Ascending aorta (tissue), 2 donors: ENCODE results near the gene NOD2. TPM values are rescaled to one million over a fixed set of nuclear protein-coding genes. Genes with fewer than 3 reads are reported as not detected.

Experiments
- DNase-seq, 2 donors: peaks; one replicate each; pipeline ENCODE4 v3.0.0-alpha.2; 2019; ENCODE audit warnings: low spot score in 2 of 2
- H3K27ac ChIP-seq, 2 donors: fragments of 200-600 bp; sonication (generic); one replicate each; pipeline ENCODE4 v1.5.1; 2016 to 2017; ENCODE audit warnings: mild to moderate bottlenecking in 1 of 2
- H3K27me3 ChIP-seq: fragments of 200-600 bp; sonication (generic); one replicate; pipeline ENCODE4 v1.5.1; 2017
- H3K36me3 ChIP-seq, 2 donors: fragments of 200-600 bp; sonication (generic); one replicate each; pipeline ENCODE4 v1.5.1; 2016
- H3K4me1 ChIP-seq, 2 donors: fragments of 200-600 bp; sonication (generic); one replicate each; pipeline ENCODE4 v1.5.1; 2016 to 2017; ENCODE audit warnings: mild to moderate bottlenecking in 1 of 2
- H3K4me3 ChIP-seq, 2 donors: fragments of 200-600 bp; sonication (generic); one replicate each; pipeline ENCODE4 v1.5.1; 2016 to 2017; ENCODE audit warnings: mild to moderate bottlenecking in 1 of 2
- H3K9me3 ChIP-seq, 2 donors: fragments of 200-600 bp; sonication (generic); one replicate each; pipeline ENCODE4 v1.5.1; 2016
- intact Hi-C: fragments of 100-400 bp; cut with DNase I; formaldehyde crosslinking; loops from one replicate; pipeline ENCODE4 v1.15.1; 2023
- total RNA-seq: library from RNA; depleted of rRNA; stranded (reverse); fragments of >200 nt; gene quantifications from one replicate; pipeline ENCODE4 v1.1.0, GENCODE V29; 2016
- TF ChIP-seq, protein P1 (sequence below), 3 experiments: fragments of 200-600 bp in 2 of 3; fragments of 450-650 bp in 1 of 3; sonication (generic) in 2 of 3; IDR thresholded peaks; one replicate each; pipeline ENCODE4 v1.5.1; 2016 to 2019; ENCODE audit warnings: antibody characterized with exemption in 3 of 3, mild to moderate bottlenecking in 1 of 3, moderate library complexity in 1 of 3

NOD2 gene
- total RNA-seq, 1 donor from 2014 or later, result 3.8 TPM

DNA sequence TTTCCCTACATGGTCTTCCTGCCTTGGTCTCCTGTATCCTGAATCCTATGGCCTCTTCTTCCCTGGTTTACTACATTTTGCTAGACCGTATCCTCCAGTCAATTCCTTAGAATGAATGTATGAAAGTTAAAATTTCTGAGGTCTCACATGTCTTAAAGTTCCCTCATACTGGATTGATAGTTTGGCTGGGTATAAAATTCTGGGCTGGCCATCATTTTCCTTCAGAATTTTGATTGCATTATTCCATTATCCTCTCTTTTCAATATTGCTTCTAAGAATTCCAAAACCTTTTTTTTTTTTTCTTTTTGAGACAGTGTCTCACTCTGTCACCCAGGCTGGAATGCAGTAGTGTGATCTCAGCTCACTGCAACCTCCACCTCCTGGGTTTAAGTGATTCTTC is 10.8 kb downstream of the NOD2 start:
- H3K36me3 ChIP-seq, result no peaks in the 10 kb centered on the region
- no peak overlapping the region for H3K27ac ChIP-seq
- H3K4me1 ChIP-seq, result no peaks in the 10 kb centered on the region
- H3K4me3 ChIP-seq, result no peak overlapping the region
- H3K27me3 ChIP-seq, result no peaks in the 10 kb centered on the region
- DNase-seq, result no peak
- intact Hi-C loops, result no loop called here
- H3K9me3 ChIP-seq, result peaks cover 0 to 12% of the 10 kb centered on the region in 2 donors
- TF ChIP-seq, protein P1, sequence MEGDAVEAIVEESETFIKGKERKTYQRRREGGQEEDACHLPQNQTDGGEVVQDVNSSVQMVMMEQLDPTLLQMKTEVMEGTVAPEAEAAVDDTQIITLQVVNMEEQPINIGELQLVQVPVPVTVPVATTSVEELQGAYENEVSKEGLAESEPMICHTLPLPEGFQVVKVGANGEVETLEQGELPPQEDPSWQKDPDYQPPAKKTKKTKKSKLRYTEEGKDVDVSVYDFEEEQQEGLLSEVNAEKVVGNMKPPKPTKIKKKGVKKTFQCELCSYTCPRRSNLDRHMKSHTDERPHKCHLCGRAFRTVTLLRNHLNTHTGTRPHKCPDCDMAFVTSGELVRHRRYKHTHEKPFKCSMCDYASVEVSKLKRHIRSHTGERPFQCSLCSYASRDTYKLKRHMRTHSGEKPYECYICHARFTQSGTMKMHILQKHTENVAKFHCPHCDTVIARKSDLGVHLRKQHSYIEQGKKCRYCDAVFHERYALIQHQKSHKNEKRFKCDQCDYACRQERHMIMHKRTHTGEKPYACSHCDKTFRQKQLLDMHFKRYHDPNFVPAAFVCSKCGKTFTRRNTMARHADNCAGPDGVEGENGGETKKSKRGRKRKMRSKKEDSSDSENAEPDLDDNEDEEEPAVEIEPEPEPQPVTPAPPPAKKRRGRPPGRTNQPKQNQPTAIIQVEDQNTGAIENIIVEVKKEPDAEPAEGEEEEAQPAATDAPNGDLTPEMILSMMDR (IDR thresholded peaks at IDR 0.05), result no peak

DNA sequence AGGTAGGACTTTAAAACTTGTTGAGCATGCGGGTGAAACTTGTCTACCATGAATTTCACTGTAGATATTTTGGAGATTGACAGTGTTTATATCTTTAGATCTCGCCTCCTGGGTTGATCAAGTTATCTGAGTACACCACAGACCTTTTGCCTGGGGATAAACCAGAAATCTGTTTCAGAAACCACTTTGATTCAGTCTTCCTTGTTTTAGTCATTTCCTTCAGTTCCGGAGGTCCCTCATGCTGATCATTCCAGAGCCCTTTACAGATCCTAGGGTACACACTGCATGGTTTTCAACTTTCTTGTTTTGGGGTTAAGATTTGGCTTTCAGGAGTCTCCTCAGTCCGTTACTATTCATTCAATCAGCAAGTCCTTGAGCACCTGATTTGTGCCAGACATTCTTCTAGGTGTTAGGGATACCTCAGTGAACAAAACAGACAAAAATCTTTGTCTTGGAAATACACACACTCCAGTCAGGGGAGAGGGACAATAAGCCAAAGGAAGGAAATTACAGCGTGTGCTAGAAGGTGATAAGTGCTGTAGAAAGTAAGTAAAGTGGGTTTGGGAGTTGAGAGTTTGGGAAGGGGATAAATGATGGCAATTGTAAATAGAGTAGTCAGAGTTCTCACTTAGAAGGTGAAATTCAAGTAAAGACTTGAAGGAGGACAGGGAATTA is 12.2 kb downstream of the NOD2 start:
- DNase-seq, result no peak
- intact Hi-C loops, result no loop called here
- Histone ChIP-seq H3K4me3 (no peak overlapping the region), H3K9me3 (peaks cover 0 to 12% of the 10 kb centered on the region in 2 donors), H3K4me1 (no peaks in the 10 kb centered on the region), H3K27ac (no peak overlapping the region), H3K36me3 (no peaks in the 10 kb centered on the region), H3K27me3 (no peaks in the 10 kb centered on the region)
- TF ChIP-seq, protein P1 (IDR thresholded peaks at IDR 0.05), result no peak

DNA sequence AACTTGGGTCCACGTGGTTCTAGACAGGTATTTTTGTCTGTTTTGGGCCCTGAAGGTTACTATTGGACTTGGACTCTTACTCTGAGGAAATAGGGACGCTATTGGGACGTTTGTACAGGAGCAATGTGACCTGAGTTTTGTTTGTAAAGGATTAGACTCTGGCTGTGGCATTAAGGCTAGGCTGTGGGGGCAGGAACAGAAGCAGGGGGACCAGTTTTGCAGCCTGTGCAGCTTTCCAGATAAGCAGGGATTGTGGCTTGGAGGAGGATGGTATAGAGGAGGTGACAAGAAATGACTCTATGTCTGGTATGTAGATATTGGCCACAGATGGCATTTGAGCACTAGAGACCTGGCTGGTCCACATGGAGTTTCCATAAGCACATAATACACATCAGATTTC is 12.8 kb downstream of the NOD2 start:
- TF ChIP-seq, protein P1 (IDR thresholded peaks at IDR 0.05), result no peak
- Histone ChIP-seq H3K4me1 (no peaks in the 10 kb centered on the region), H3K27ac (no peak overlapping the region), H3K4me3 (no peak overlapping the region), H3K9me3 (peaks cover 0 to 12% of the 10 kb centered on the region in 2 donors), H3K36me3 (no peaks in the 10 kb centered on the region), H3K27me3 (no peaks in the 10 kb centered on the region)
- intact Hi-C loops, result no loop called here
- no peak for DNase-seq

DNA sequence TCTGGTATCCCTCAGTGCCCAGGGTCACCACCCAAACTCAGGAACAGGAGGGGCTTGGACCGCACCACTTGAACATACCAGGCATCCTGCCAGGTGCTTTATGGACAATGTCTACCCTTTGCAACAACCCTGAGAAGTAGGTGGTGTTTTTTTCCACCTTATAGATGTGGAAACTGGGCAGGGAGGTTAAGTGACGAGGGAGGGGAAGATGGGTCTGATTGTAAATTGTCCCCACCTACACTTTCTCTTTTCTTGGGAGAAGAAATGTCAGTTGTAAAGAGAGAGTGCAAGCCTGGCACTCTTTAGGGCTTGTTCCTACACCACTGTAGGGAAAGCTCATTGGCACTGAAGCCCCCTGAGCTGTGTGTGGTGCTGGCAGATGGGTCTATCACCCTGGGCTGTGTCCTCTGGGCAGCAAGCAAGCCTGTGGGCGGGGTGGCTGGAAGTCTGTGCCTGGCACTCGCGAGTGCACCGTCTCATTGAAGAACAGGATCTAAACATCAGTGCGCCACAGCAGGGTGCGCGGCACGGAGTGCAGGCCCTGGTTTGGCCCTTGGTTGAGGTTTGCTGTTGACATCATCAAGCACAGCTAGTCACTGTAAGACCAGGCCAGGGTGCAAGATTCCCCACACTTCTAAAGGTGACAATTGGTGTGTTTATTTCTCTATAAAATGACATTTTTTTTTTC is 15.1 kb downstream of the NOD2 start:
- intact Hi-C loops, result no loop called here
- peaks cover 0 to 8% of the 10 kb centered on the region in 2 donors for H3K4me1 ChIP-seq
- DNase-seq, result no peak
- no peaks in the 10 kb centered on the region for H3K36me3 ChIP-seq
- H3K4me3 ChIP-seq, result no peak overlapping the region
- no peaks in the 10 kb centered on the region for H3K27me3 ChIP-seq
- no peak overlapping the region for H3K27ac ChIP-seq
- TF ChIP-seq, protein P1 (IDR thresholded peaks at IDR 0.05), result no peak
- H3K9me3 ChIP-seq, result peaks cover 0 to 12% of the 10 kb centered on the region in 2 donors

DNA sequence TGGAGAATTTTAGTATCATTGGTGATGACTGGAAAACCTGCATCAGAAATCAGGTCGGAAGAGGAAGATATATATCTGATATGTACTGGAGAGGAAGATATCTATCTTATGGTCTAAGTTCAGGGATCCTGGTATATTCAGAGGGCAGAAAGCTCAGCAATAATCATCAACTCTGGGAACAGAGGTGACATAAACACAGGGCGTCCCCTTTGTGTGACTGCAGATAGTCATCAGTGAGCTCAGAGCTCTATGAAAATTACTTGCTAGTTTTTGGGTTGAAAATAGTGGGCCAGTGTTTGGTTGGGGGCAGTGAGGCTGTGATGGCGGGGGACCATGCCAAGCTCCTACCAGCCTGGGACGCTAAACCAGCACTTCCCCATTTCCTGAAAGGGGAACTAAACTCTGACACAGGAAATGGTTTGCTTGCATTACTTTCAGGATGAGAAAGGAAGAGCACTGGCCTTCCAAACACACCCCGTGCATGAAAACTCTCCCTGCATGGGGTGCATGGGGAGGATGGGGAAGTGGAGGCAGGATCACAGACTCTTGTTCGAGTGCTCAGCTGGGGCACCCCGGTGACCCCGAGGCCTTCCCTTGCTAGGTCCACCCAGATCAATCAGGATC is 15.8 kb downstream of the NOD2 start:
- H3K27ac ChIP-seq, result no peak overlapping the region
- TF ChIP-seq, protein P1 (IDR thresholded peaks at IDR 0.05), result no peak
- peaks cover 0 to 8% of the 10 kb centered on the region in 2 donors for H3K4me1 ChIP-seq

More for the DNA sequence above, 15.8 kb downstream of the NOD2 start:
- Histone ChIP-seq H3K27me3 (no peaks in the 10 kb centered on the region), H3K4me3 (no peak overlapping the region), H3K9me3 (peaks cover 0 to 6% of the 10 kb centered on the region in 2 donors), H3K36me3 (no peaks in the 10 kb centered on the region)
- intact Hi-C loops, result no loop called here
- DNase-seq, result no peak
